Left cardiac atrium (tissue), 4 donors: Measurements from ENCODE around the gene CFHR3. TPM values are rescaled to one million over a fixed set of nuclear protein-coding genes. Genes with fewer than 3 reads are reported as not detected.
"Not testable (repeated sequence)": the region's sequence is repeated elsewhere in the genome, so short reads cannot be mapped to it uniquely, and the experiment has no call there.

Experiments
- ATAC-seq, 2 donors: fragments of 200-7000 bp; cut with Tn5 transposase; one replicate each; pipeline ENCODE4 v1.9.1; 2020; ENCODE audit warnings: mild to moderate bottlenecking in 2 of 2, moderate library complexity in 2 of 2
- DNase-seq: peaks from one replicate; pipeline ENCODE4 v3.0.0-alpha.2; 2020
- intact Hi-C, 2 donors: fragments of 100-400 bp; cut with DNase I; formaldehyde crosslinking; loops; one replicate each; pipeline versions ENCODE4 v1.14.1 to v1.15.1; 2022 to 2023
- long read RNA-seq: library from polyadenylated mRNA; unstranded; transcript quantifications from one replicate; pipeline ENCODE4 v2.0.0, GENCODE V29; 2021
- total RNA-seq, 2 donors: library from RNA; stranded (reverse); fragmentation: NEBNext Ultra II Directional; extraction: Animal tissue kit (Norgen Biotek cat#: 25700); gene quantifications; one replicate each; pipeline ENCODE4 v1.2.1, GENCODE V29; 2021
- donor health status: DM: no; HTN: yes; CAD: no.
- donor health status: DM: no; HTN: yes; CAD: no; lungs with severe emphysema.
- donor health status: DM: yes; HTN: yes; CAD: no.
- donor health status: Dilated cardiomyopathy.

The CFHR3 gene
- total RNA-seq: under 1 TPM in 1 of 2 donors, not detected in 1; 0.39 TPM
- long read RNA-seq: 0 reads

DNA sequence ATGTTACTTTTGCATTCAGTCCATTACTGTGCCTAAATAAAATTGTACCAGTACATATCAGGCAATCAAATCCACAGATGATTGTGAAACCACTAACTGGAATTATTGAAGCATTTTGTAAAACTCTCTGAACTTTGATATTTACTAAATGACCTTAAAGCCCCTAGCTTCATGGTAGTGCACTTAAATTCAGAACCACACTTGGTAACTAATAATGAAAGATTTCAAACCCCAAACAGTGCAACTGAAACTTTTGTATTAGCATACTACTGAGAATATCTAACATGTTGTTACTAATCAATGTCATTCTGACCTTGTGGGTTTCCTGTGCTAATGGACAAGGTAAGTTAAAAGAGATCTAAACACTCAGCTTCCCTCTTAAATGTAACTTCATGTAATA, at the start of gene CFHR3:
Gene CFHR3, plus strand, starts transcription at position 238 of the 400 bp plus-strand sequence. Its CDS starts 47 bp downstream, at position 285.
- no peak for ATAC-seq
- intact Hi-C loops: no loop called here
- DNase-seq: no peak

DNA sequence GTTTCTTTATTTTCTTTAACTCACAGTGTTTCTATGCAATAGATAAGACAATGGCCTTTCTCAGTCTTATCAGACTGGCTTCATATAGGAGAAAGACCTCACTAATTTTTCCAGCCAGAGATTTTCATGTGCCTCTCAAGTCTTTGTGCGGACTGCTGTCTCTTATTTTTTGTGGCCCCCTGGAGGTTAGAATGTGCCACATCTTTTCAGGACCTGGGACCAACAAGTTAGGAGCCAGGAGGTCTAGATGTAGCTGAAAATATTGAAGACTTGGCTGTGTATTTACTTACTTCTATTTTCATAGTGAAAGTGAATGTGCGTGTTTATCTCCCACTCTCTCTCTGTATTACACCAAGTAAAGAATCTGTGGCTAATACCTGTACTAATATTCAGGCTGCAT, 42.1 kb upstream of the CFHR3 start:
- intact Hi-C loops: no loop called here
- DNase-seq: no peak
- ATAC-seq: no peak

DNA sequence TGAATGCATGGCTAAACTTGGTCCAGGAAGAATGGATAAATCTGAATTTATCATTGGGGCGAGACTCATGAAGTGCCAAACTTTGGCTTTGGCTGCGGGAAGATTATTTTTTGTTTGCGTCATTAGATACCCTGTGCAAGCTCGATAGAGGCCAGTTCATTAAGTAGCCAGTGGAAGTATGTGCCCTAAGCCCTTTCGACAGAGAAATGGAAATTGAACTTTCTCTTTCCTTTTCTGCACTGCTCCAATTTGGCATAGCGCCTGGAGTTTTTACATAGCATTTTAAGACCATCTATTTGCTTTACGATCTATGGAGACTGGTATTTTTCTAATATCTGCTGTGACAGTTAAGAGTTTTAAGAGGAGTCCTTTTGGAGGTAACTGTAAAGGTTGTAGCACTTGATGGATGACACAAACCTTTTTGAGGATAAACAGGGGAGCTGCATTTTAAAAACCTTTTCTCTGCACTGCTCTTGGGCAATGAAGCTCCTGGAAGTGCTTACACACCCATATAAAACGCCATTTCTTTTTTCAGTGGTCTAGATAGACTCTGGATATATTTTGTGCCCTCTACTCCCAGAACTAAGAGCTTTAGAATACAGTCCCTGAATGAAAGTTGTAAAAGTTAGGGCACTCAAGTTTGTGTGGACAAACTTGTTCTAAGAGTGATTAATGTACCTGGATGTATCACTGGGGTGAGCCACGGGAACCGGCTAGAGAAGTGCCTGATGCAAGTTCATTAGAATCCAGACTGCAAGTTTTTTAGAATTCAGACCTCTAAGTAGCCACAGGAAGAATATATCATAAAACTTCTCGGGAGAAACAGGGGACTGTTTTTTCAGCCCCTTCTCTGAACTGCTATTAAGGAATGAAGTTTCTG, 41.3 kb upstream of the CFHR3 start:
- ATAC-seq (no peak), DNase-seq (no peak)
- intact Hi-C loops: no loop called here

- ATAC-seq: no peak
- no peak for DNase-seq
These were observed 40.6 kb upstream of the CFHR3 start for GRCh38 chr1:196734006-196734405.

DNA sequence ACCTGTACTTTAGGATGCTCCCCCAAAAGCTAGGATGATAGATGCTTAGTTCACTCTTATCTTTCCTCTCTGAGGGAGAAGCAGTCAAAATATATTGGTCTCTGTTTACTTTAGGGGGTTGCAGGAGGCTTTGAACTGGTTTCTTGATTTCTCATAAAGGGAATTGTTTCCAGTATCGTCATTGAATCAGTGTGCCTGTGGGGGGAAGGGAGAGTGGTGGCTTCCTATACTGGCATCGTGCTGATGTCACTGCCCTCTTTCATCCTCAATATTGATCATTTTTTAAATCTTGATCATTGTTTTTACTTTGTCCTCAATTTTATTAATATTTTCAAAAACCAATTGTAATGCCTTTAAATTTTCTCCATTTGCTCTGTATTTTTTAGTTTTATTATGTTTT, 40.2 kb upstream of the CFHR3 start:
- DNase-seq (no peak), ATAC-seq (no peak)
- intact Hi-C loops: no loop called here

More at GRCh38 chr1:196734006-196734405, 40.6 kb upstream of the CFHR3 start:
- intact Hi-C loops: no loop called here

DNA sequence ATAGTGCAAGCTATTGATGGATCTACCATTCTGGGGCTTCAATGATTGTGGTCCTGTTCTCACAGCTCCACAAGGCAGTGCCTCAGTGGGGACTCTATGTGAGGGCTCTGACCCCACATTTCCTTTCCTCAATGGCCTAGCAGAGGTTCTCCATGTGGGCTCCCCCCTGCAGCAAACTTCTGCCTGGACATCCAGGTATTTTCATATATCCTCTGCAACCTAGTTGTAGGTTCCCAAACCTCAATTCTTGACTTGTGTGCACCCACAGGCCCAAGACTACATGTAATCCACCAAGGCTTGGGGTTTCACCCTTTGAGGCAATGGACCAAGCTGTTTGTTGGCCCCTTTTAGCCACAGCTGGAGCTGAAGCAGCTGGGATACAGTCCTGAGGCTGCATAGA, 35.9 kb upstream of the CFHR3 start:
- peak; percentile 14 for DNase-seq
- no peak for ATAC-seq
- intact Hi-C loops: no loop called here

GRCh38 chr1:196743244-196743643, 31.4 kb upstream of the CFHR3 start:
- DNase-seq, intact Hi-C loops, ATAC-seq: not testable (repeated sequence)

GRCh38 chr1:196765019-196765740, 9.5 kb upstream of the CFHR3 start:
- intact Hi-C loops, ATAC-seq, DNase-seq: not testable (repeated sequence)

- intact Hi-C loops, DNase-seq, ATAC-seq: not testable (repeated sequence)
These were observed 4.8 kb upstream of the CFHR3 start for GRCh38 chr1:196769823-196770222.

DNA sequence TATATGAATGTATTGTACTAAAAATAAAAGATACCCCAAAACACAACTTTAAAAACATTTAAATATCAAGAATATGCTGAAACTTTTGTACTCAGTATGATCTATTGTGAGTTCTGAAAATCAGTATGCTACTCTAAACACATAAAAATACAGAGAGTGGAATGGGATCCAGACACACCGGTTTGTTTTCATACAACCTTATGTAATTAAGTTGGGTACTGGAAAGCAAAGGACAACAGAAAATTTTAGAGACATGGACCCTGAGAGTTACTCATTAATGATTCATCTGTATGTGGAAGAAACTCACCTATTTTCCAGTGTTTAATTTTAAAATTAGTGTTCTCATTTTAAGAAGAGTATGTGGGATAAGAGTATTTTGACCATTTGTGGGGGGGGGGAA, 927 bp upstream of the CFHR3 start:
- intact Hi-C loops: no loop called here
- ATAC-seq: no peak
- DNase-seq: no peak

GRCh38 chr1:196774175-196774574, 465 bp upstream of the CFHR3 start:
- ATAC-seq (no peak), DNase-seq (no peak)
- intact Hi-C loops: no loop called here

DNA sequence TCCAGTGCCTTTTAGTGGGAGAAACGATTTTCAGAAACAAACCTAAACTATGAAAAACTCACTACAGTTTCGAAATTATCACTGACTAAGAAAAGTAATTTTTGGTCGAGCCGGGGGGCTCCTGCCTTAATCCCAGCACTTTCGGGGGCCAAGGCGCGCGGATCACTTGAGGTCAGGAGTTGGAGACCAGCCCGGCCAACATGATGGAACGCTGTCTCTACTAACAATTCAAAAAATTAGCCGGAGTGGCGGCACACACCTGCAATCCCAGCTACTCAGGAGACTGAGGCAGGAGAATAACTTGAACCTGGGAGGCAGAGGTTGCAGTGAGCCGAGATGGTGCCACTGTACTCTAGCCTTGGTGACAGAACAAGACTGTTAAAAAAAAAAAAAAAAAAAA, 3.0 kb downstream of the CFHR3 start:
- ATAC-seq (no peak), DNase-seq (no peak)
- intact Hi-C loops: no loop called here

- intact Hi-C loops: no loop called here
- no peak for DNase-seq
- no peak for ATAC-seq
These were observed 4.5 kb downstream of the CFHR3 start for GRCh38 chr1:196779093-196779492.

DNA sequence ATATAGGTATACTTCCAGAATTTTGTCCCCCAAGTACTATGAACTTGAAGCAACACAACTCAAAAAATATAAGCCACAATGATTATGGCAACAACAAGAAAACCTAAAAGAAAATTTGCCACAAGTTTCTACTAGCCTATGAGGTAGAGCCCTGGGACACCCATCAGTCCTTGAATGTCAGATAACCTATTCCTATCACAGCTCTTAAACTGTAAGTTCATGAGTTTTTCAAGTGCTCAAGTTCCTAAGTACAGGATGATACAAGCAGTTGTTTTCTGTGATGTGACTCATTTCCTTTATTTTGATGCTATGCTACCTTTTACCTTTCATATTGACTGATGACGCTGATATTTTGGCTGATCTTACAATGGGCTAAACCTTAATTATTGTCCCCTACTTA, 16.6 kb downstream of the CFHR3 start:
- ATAC-seq, DNase-seq, intact Hi-C loops: not testable (repeated sequence)

GRCh38 chr1:196794103-196794502, 19.5 kb downstream of the CFHR3 start:
- DNase-seq, ATAC-seq, intact Hi-C loops: not testable (repeated sequence)

DNA sequence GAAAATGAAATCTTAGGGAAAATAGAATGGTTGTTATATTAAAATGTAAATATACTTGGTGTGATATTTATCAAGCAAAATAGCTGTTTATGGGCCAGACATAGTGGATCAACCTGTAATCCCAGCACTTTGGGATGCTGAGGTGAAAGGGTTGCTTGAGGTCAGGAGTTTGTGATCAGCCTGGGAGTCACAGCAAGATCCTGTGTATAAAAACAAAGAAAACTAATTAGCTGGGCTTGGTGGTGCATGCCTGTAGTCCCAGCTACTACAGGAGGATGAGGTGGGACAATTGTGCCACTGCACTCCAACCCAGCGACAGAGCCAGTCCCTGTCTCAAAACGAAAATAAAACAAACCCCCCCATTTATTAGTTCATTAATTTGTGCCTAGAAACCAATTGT, 23.3 kb downstream of the CFHR3 start:
- intact Hi-C loops: loop anchor here in 1 of 2 donors (5.0 kb wide), 1 partner anchor 124 kb away; no protein-coding TSS in a partner anchor
- ATAC-seq (no peak), DNase-seq (no peak)

DNA sequence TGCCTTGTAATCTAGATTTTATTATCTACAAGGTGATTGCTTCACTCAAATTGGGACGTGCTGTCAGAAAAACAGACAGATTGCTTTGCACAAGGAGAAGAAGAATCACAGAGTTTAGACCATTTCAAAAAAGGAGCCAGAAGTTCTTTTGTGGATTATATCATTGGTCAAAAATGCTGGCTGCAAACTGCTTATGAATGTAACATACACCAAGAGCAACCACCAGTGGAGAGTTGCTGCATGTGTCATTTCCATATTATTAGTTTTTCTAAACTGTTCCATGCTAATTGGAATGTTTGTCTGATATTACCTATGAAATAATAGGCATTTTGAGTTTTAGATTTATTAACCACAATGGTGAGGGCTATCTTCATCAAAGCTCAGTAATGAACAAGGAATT, 27.3 kb downstream of the CFHR3 start:
- intact Hi-C loops, ATAC-seq, DNase-seq: not testable (repeated sequence)

DNA sequence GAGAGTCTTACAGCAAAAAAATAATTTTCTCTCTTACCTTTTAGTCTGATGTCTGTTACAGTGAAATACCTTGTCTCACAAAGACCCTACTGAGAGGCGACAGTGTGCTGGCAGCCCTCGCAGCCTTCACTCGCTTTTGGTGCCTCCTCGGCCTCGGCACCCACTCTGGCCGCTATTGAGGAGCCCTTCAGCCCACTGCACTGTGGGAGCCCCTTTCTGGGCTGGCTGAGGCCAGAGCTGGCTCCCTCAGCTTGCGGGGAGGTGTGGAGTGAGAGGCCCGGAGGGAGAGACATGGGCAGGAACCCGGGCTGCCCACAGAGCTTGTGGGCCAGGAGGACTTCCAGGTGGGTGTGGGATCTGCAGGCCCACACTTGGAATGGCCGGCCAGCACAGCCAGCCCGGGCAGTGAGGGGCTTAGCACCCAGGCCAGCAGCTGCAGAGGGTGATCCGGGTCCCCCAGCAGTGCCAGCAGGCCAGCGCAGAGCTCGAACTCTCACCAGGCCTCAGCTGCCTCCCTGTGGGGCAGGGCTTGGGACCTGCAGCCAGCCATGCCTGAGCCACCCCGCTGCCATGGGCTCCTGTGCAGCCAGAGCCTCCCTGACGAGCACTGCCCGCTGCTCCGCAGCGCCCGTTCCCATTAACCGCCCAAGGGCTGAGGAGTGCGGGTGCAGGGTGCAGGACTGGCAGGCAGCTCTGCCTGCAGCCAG, 34.0 kb downstream of the CFHR3 start:
- intact Hi-C loops: no loop called here
- DNase-seq (no peak), ATAC-seq (no peak)

DNA sequence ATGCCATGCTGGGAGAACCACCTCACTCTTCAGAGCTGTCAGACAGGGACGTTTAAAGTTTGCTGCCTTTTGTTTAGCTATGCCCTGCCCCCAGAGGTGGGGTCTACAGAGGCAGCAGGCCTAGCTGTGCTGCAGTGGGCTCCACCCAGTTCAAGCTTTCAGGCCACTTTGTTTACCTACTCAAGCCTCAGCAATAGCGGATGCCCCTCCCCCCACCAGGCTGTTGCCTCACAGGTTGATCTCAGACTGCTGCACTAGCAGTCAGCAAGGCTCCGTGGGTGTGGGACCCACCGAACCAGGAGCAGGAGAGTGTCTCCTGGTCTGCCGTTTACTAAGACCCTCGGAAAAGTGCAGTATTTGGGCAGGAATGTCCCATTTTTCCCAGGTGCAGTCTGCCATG, 42.8 kb downstream of the CFHR3 start:
- ATAC-seq, DNase-seq, intact Hi-C loops: not testable (repeated sequence)
